Right atrium auricular region (tissue), 2 donors: Measurements from ENCODE around the gene NTN3. TPM values are rescaled to one million over a fixed set of nuclear protein-coding genes. Genes with fewer than 3 reads are reported as not detected.
"Not testable (repeated sequence)": the region's sequence is repeated elsewhere in the genome, so short reads cannot be mapped to it uniquely, and the experiment has no call there.

Experiments used
- DNase-seq: peaks from one replicate; pipeline ENCODE4 v3.0.0-alpha.2; 2019; ENCODE audit warnings: low spot score
- H3K27ac ChIP-seq, 2 donors: fragments of 200-600 bp; sonication (generic); 1 replicate in 1 of 2; 2 replicates in 1 of 2; pipeline ENCODE4 v1.5.1; 2016 to 2019
- H3K27me3 ChIP-seq, 2 donors: fragments of 200-600 bp; sonication (generic); one replicate each; pipeline versions ENCODE4 v1.5.1 to v1.6.0; 2017 to 2019
- H3K36me3 ChIP-seq: fragments of 200-600 bp; sonication (generic); one replicate; pipeline ENCODE4 v1.5.1; 2016
- H3K4me1 ChIP-seq, 2 donors: fragments of 200-600 bp; sonication (generic); one replicate each; pipeline versions ENCODE4 v1.5.1 to v1.6.0; 2017 to 2019
- H3K4me3 ChIP-seq, 2 donors: fragments of 200-600 bp; sonication (generic); 1 replicate in 1 of 2; 2 replicates in 1 of 2; pipeline ENCODE4 v1.5.1; 2017 to 2019; ENCODE audit warnings: mild to moderate bottlenecking in 1 of 2, moderate library complexity in 1 of 2
- H3K9me3 ChIP-seq, 2 donors: fragments of 200-600 bp; sonication (generic); one replicate each; pipeline ENCODE4 v1.5.1; 2019
- CTCF ChIP-seq, 2 donors: fragments of 200-600 bp; sonication (generic); IDR thresholded peaks; one replicate each; pipeline ENCODE4 v1.5.1; 2019; ENCODE audit warnings: antibody characterized with exemption in 2 of 2
- total RNA-seq, 2 donors: library from RNA; depleted of rRNA; stranded (reverse); fragments of >200 nt; gene quantifications; one replicate each; pipeline ENCODE4 v1.1.0, GENCODE V29; 2016

Gene NTN3
- total RNA-seq, 2 donors from 2014 or later, result 0.22 to 0.51 TPM

DNA sequence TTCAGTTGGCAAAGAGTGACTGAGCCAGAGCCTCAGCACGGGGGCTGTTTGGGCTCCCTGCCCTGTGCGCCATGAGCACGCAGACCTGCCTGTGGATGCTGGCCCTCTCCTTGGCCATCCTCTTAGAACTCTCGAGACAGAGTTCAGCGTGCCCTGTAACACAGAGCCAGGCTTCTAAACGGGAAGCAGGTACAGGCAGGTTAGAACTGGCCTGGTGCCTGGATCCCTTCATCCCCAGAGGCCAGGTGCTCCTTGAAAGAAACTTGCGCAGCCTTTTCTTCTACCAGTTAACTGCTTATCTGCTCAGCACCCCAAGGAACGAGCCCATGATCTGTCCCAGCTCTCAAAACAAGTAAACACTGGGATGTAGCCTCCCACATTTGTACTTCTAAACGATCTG, 35.0 kb upstream of the NTN3 start:
- Histone ChIP-seq H3K9me3 (no peaks in the 10 kb centered on the region), H3K27me3 (no peaks in the 10 kb centered on the region), H3K4me1 (no peaks in the 10 kb centered on the region), H3K27ac (no peak overlapping the region), H3K4me3 (no peak overlapping the region), H3K36me3 (peaks cover 6% of the 10 kb centered on the region)
- TF ChIP-seq CTCF (IDR thresholded peaks at IDR 0.05), result no peak
- DNase-seq, result no peak

- TF ChIP-seq CTCF (IDR thresholded peaks at IDR 0.05), result no peak
- H3K36me3 ChIP-seq, result peaks cover 6% of the 10 kb centered on the region
- DNase-seq, result no peak
Observed at GRCh38 chr16:2437032-2437790, 33.9 kb upstream of the NTN3 start.

DNA sequence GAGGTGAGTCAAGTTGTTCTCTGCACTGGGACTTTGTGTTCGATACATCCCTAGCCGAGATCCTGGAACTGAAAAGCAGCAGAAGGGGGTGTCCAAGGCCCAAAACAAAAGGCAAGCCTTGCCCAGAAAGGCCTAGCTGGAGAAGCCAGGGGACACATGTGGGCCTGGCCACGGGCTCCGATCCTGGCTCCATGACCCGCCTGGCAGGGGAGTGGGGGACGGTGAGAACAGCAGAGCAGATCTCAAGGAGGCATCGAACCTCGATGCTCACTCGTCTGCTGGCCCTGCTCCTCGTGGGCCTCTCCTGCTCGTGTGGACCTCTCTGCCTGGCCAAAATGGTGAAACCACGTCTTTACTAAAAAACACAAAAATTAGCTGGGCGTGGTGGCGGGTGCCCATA, 33.0 kb upstream of the NTN3 start:
- H3K27me3 ChIP-seq, result no peaks in the 10 kb centered on the region
- TF ChIP-seq CTCF (IDR thresholded peaks at IDR 0.05), result no peak
- H3K4me3 ChIP-seq, result no peak overlapping the region
- no peaks in the 10 kb centered on the region for H3K4me1 ChIP-seq
- H3K36me3 ChIP-seq, result peaks cover 2% of the 10 kb centered on the region
- H3K9me3 ChIP-seq, result no peaks in the 10 kb centered on the region
- no peak for DNase-seq
- H3K27ac ChIP-seq, result no peak overlapping the region

More at GRCh38 chr16:2437032-2437790, 33.9 kb upstream of the NTN3 start:
- no peaks in the 10 kb centered on the region for H3K9me3 ChIP-seq
- H3K27me3 ChIP-seq, result no peaks in the 10 kb centered on the region
- H3K27ac ChIP-seq, result no peak overlapping the region
- no peaks in the 10 kb centered on the region for H3K4me1 ChIP-seq
- H3K4me3 ChIP-seq, result no peak overlapping the region

GRCh38 chr16:2439598-2439997, 31.5 kb upstream of the NTN3 start:
- no peaks in the 10 kb centered on the region for H3K36me3 ChIP-seq
- H3K27me3 ChIP-seq, result no peaks in the 10 kb centered on the region
- no peak for DNase-seq
- no peak for TF ChIP-seq CTCF (IDR thresholded peaks at IDR 0.05)
- H3K9me3 ChIP-seq, result no peaks in the 10 kb centered on the region
- no peak overlapping the region for H3K4me3 ChIP-seq
- no peak overlapping the region for H3K27ac ChIP-seq
- H3K4me1 ChIP-seq, result no peaks in the 10 kb centered on the region

- not testable (repeated sequence) for H3K4me3 ChIP-seq, H3K36me3 ChIP-seq, H3K27ac ChIP-seq, H3K27me3 ChIP-seq, DNase-seq, H3K4me1 ChIP-seq, H3K9me3 ChIP-seq
Observed at GRCh38 chr16:2441143-2441804, 29.8 kb upstream of the NTN3 start.

- no peak overlapping the region for H3K4me3 ChIP-seq
- no peaks in the 10 kb centered on the region for H3K4me1 ChIP-seq
- no peaks in the 10 kb centered on the region for H3K9me3 ChIP-seq
- no peak for DNase-seq
- no peaks in the 10 kb centered on the region for H3K36me3 ChIP-seq
- no peak overlapping the region for H3K27ac ChIP-seq
- H3K27me3 ChIP-seq, result no peaks in the 10 kb centered on the region
- no peak for TF ChIP-seq CTCF (IDR thresholded peaks at IDR 0.05)
Observed at GRCh38 chr16:2443555-2443954, 27.5 kb upstream of the NTN3 start.
